ENCODE measurements around the gene SEMA6C.
A peak's percentile ranks its signal among the peaks of the same experiment; 100 is the strongest.

DNA sequence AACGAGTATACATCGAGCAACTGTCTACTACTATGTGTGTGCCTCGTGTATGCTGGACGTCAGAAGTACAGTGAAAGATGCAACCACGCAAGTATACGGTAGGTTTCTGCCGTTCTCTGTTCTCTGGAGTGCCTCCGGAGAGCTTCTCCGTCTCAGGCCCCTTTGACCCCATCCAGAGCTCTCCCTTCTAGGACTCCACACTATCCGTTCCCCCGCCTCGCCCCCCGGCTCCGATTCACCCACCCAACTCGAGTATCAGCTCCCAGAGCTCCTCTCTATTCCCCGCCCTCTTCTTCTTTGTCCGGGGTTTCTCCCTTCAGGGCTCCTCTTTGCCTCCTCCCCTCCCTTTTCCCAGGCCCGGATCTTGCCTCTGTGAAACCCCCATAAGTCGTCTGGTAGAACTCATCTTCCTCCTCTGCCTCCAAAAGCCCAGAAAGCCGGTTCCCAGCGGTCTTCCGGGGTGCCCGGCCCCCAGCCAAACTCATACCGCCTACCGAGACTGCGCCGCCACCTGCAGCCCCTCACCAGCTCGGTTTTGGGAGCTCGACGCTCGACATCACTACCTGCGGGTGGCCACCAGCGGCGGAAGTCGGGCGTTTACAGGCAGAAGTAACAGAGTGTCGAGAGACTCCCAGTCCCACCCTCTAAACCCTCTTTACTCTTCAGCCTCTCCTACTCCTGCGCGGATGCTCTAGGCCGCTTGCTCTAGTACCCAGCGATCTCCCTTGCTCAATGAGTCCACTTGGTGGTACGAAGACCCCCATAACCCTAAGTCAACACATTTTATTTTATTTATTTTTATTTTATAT, 43.4 kb upstream of the SEMA6C start, which contains the start of gene VPS72:
- peak; percentile 95 for TF ChIP-seq POLR2AphosphoS5 (IDR thresholded peaks at IDR 0.05; ENCODE audit: borderline replicate concordance, low read depth, low read length)
- TF ChIP-seq FOXP2 (optimal IDR thresholded peaks at IDR 0.05; ENCODE audit: control extremely low read depth, extremely low read length, insufficient read depth) = peak; percentile 48
- TF ChIP-seq EZH2 (IDR thresholded peaks at IDR 0.05) = no peak
